Measurements from ENCODE around the gene HINFP. TPM values are rescaled to one million over a fixed set of nuclear protein-coding genes. Genes with fewer than 3 reads are reported as not detected.
"Not testable (repeated sequence)": the region's sequence is repeated elsewhere in the genome, so short reads cannot be mapped to it uniquely, and the experiment has no call there.

Gene HINFP
- polyA plus RNA-seq, 1 donor from 2014 or later: 50.0 TPM

DNA sequence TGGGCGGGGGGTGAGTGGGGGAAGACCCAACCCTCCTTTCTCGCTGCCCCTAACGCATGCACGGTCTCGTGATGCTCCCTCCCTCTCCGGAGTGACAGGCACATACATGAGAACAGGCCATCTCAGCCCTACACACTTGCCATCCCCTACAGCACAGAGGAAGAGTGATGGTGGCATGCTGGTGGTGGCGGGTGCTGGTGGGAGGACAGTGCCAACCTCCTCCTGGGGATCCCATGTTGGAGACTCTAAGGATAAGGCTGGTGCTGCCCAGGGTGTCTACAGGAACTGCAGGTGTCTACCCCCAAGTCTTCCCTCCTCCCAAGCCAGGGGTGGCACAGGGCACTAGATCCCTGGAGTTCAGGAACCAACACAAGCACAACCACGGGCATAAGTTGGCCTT is 40.5 kb downstream of the HINFP start:
- no peaks in the 10 kb centered on the region for H3F3A ChIP-seq (ENCODE audit: insufficient read depth, low read length, poor library complexity, severe bottlenecking)

DNA sequence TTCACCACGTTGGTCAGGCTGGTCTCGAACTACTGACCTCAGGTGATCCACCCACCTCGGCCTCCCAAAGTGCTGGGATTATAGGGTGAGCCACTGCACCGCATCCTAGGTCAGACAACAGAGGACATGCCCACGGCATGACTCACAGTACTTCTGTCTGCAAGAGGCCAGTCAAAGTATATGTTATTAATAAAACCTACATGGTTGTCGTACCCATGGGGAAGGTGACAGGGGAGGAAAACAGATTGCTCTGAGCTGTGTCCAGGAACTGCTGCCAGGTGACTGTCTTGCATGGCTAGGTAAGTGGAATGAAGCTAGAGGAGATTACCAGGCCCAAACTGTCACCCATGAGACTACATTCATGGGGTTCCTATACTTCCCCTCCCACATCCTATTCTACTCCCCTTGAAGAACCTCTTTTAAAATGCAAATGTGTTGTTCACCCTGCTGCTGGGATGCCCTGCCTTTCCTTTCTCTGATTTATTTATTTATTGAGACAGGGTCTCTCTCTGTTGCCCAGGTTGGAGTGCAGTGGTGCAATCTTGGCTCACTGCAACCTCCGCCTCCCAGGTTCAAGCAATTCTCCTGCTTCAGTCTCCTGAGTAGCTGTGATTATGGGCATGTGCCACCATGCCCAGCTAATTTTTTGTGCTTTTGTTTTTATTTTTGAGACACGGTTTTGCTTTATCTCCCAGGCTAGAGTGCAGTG is 45.1 kb downstream of the HINFP start:
- Histone ChIP-seq H4K20me1 (ENCODE audit: insufficient read depth) (no peaks in the 10 kb centered on the region), H3K79me2 (replicated peaks; ENCODE audit: insufficient read depth, low read length) (no peaks in the 10 kb centered on the region), H3K36me3 (ENCODE audit: insufficient read depth, low read length) (no peaks in the 10 kb centered on the region), H3K9ac (ENCODE audit: low read length) (no peak overlapping the region), H3F3A (ENCODE audit: insufficient read depth, low read length, poor library complexity, severe bottlenecking) (no peaks in the 10 kb centered on the region), H3K4me2 (ENCODE audit: low read length) (no peak overlapping the region), H3K27me3 (ENCODE audit: insufficient read depth, low read depth, low read length) (peaks cover 13% of the 10 kb centered on the region), H3K9me2 (ENCODE audit: insufficient read depth, low read length) (no peaks in the 10 kb centered on the region), H2AFZ (ENCODE audit: low read depth, low read length) (no peak overlapping the region), H3K4me3 (ENCODE audit: low read length) (no peak overlapping the region), H3K27ac (ENCODE audit: low read length) (no peak overlapping the region), H3K9me3 (ENCODE audit: low read length) (no peaks in the 10 kb centered on the region)
- TF ChIP-seq POLR2AphosphoS5 (IDR thresholded peaks at IDR 0.05): no peak
- TF ChIP-seq RAD21 (conservative IDR thresholded peaks at IDR 0.05): no peak
- TF ChIP-seq MXI1 (conservative IDR thresholded peaks at IDR 0.05; ENCODE audit: poor library complexity, severe bottlenecking): no peak

More for the DNA sequence above, 40.5 kb downstream of the HINFP start:
- H3K36me3 ChIP-seq (ENCODE audit: insufficient read depth, low read length): no peaks in the 10 kb centered on the region
- H3K9me2 ChIP-seq (ENCODE audit: insufficient read depth, low read length): no peaks in the 10 kb centered on the region
- H3K27me3 ChIP-seq (ENCODE audit: insufficient read depth, low read depth, low read length): no peaks in the 10 kb centered on the region
- H3K9me3 ChIP-seq (ENCODE audit: low read length): no peaks in the 10 kb centered on the region
- H3K79me2 ChIP-seq (replicated peaks; ENCODE audit: insufficient read depth, low read length): no peaks in the 10 kb centered on the region
- H3K4me2 ChIP-seq (ENCODE audit: low read length): no peak overlapping the region
- H3K4me3 ChIP-seq (ENCODE audit: low read length): no peak overlapping the region
- H4K20me1 ChIP-seq (ENCODE audit: insufficient read depth): no peaks in the 10 kb centered on the region
- TF ChIP-seq SMC3 (conservative IDR thresholded peaks at IDR 0.05; ENCODE audit: poor library complexity): no peak
- no peak for TF ChIP-seq TAF1 (IDR thresholded peaks at IDR 0.05; ENCODE audit: low read depth)
- no peak for TF ChIP-seq MXI1 (conservative IDR thresholded peaks at IDR 0.05; ENCODE audit: poor library complexity, severe bottlenecking)
- TF ChIP-seq, protein P1, sequence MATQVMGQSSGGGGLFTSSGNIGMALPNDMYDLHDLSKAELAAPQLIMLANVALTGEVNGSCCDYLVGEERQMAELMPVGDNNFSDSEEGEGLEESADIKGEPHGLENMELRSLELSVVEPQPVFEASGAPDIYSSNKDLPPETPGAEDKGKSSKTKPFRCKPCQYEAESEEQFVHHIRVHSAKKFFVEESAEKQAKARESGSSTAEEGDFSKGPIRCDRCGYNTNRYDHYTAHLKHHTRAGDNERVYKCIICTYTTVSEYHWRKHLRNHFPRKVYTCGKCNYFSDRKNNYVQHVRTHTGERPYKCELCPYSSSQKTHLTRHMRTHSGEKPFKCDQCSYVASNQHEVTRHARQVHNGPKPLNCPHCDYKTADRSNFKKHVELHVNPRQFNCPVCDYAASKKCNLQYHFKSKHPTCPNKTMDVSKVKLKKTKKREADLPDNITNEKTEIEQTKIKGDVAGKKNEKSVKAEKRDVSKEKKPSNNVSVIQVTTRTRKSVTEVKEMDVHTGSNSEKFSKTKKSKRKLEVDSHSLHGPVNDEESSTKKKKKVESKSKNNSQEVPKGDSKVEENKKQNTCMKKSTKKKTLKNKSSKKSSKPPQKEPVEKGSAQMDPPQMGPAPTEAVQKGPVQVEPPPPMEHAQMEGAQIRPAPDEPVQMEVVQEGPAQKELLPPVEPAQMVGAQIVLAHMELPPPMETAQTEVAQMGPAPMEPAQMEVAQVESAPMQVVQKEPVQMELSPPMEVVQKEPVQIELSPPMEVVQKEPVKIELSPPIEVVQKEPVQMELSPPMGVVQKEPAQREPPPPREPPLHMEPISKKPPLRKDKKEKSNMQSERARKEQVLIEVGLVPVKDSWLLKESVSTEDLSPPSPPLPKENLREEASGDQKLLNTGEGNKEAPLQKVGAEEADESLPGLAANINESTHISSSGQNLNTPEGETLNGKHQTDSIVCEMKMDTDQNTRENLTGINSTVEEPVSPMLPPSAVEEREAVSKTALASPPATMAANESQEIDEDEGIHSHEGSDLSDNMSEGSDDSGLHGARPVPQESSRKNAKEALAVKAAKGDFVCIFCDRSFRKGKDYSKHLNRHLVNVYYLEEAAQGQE (IDR thresholded peaks at IDR 0.05; ENCODE audit: borderline replicate concordance): no peak
- no peak for TF ChIP-seq POLR2AphosphoS5 (IDR thresholded peaks at IDR 0.05)
- TF ChIP-seq, protein P2, sequence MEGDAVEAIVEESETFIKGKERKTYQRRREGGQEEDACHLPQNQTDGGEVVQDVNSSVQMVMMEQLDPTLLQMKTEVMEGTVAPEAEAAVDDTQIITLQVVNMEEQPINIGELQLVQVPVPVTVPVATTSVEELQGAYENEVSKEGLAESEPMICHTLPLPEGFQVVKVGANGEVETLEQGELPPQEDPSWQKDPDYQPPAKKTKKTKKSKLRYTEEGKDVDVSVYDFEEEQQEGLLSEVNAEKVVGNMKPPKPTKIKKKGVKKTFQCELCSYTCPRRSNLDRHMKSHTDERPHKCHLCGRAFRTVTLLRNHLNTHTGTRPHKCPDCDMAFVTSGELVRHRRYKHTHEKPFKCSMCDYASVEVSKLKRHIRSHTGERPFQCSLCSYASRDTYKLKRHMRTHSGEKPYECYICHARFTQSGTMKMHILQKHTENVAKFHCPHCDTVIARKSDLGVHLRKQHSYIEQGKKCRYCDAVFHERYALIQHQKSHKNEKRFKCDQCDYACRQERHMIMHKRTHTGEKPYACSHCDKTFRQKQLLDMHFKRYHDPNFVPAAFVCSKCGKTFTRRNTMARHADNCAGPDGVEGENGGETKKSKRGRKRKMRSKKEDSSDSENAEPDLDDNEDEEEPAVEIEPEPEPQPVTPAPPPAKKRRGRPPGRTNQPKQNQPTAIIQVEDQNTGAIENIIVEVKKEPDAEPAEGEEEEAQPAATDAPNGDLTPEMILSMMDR (IDR thresholded peaks at IDR 0.05; ENCODE audit: poor library complexity, severe bottlenecking): no peak
- TF ChIP-seq RAD21 (conservative IDR thresholded peaks at IDR 0.05): no peak
- TF ChIP-seq EP300 (conservative IDR thresholded peaks at IDR 0.05; ENCODE audit: poor library complexity, severe bottlenecking): no peak
- no peak for TF ChIP-seq EZH2 (IDR thresholded peaks at IDR 0.05; ENCODE audit: borderline replicate concordance, insufficient read depth, low read length, poor library complexity, severe bottlenecking)
- H2AFZ ChIP-seq (ENCODE audit: low read depth, low read length): no peak overlapping the region
- no peak overlapping the region for H3K27ac ChIP-seq (ENCODE audit: low read length)
- H3K9ac ChIP-seq (ENCODE audit: low read length): no peak overlapping the region

DNA sequence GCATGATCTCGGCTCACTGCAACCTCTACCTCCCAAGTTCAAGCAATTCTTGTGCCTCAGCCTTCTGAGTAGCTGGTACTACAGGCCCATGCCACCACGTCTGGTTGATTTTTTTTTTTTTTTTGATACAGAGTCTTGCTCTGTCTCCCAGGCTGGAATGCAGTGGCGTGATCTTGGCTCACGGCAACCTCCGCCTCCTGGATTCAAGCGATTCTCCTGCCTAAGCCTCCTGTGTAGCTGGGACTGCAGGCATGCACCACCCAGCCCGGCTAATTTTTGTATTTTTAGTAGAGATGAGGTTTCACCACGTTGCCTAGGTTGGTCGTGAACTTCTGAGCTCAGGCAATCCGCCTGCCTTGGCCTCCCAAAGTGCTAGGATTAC is 45.7 kb downstream of the HINFP start:
- H3K79me2 ChIP-seq (replicated peaks; ENCODE audit: insufficient read depth, low read length); H3K9me2 ChIP-seq (ENCODE audit: insufficient read depth, low read length); H2AFZ ChIP-seq (ENCODE audit: low read depth, low read length); H3K4me3 ChIP-seq (ENCODE audit: low read length); H4K20me1 ChIP-seq (ENCODE audit: insufficient read depth); H3K4me2 ChIP-seq (ENCODE audit: low read length); H3F3A ChIP-seq (ENCODE audit: insufficient read depth, low read length, poor library complexity, severe bottlenecking); H3K36me3 ChIP-seq (ENCODE audit: insufficient read depth, low read length); H3K9me3 ChIP-seq (ENCODE audit: low read length); H3K9ac ChIP-seq (ENCODE audit: low read length); H3K27ac ChIP-seq (ENCODE audit: low read length): not testable (repeated sequence)
- H3K27me3 ChIP-seq (ENCODE audit: insufficient read depth, low read depth, low read length): peaks cover 13% of the 10 kb centered on the region
